ENCODE results near the gene PSME1. TPM values are rescaled to one million over a fixed set of nuclear protein-coding genes. Genes with fewer than 3 reads are reported as not detected.
A peak's percentile ranks its signal among the peaks of the same experiment; 100 is the strongest.

PSME1 gene
- polyA plus RNA-seq, 1 donor from 2014 or later: 55.8 TPM

GRCh38 chr14:24132976-24133375, 3.0 kb upstream of the PSME1 start:
- Histone ChIP-seq H3K9ac (ENCODE audit: low read length) (no peak overlapping the region), H3K27me3 (ENCODE audit: insufficient read depth, low read depth, low read length) (no peaks in the 10 kb centered on the region), H3K9me2 (ENCODE audit: insufficient read depth, low read length) (no peaks in the 10 kb centered on the region), H4K20me1 (ENCODE audit: insufficient read depth) (no peaks in the 10 kb centered on the region), H3K4me2 (ENCODE audit: low read length) (no peak overlapping the region), H3K9me3 (ENCODE audit: low read length) (no peaks in the 10 kb centered on the region), H3F3A (ENCODE audit: insufficient read depth, low read length, poor library complexity, severe bottlenecking) (no peaks in the 10 kb centered on the region), H3K27ac (ENCODE audit: low read length) (no peak overlapping the region), H3K79me2 (replicated peaks; ENCODE audit: insufficient read depth, low read length) (no peaks in the 10 kb centered on the region), H3K36me3 (ENCODE audit: insufficient read depth, low read length) (no peaks in the 10 kb centered on the region), H2AFZ (ENCODE audit: low read depth, low read length) (no peak overlapping the region), H3K4me3 (ENCODE audit: low read length) (no peak overlapping the region)
- no peak for TF ChIP-seq EZH2 (IDR thresholded peaks at IDR 0.05; ENCODE audit: borderline replicate concordance, insufficient read depth, low read length, poor library complexity, severe bottlenecking)

GRCh38 chr14:24133735-24134134, 2.3 kb upstream of the PSME1 start:
- no peaks in the 10 kb centered on the region for H4K20me1 ChIP-seq (ENCODE audit: insufficient read depth)
- H3K27ac ChIP-seq (ENCODE audit: low read length): no peak overlapping the region
- no peaks in the 10 kb centered on the region for H3K9me2 ChIP-seq (ENCODE audit: insufficient read depth, low read length)
- no peak overlapping the region for H3K9ac ChIP-seq (ENCODE audit: low read length)
- no peak overlapping the region for H3K4me3 ChIP-seq (ENCODE audit: low read length)
- no peak overlapping the region for H2AFZ ChIP-seq (ENCODE audit: low read depth, low read length)
- no peaks in the 10 kb centered on the region for H3K36me3 ChIP-seq (ENCODE audit: insufficient read depth, low read length)
- no peaks in the 10 kb centered on the region for H3K79me2 ChIP-seq (replicated peaks; ENCODE audit: insufficient read depth, low read length)
- TF ChIP-seq REST (IDR thresholded peaks at IDR 0.05; ENCODE audit: borderline replicate concordance): no peak
- no peak for TF ChIP-seq CTCF (IDR thresholded peaks at IDR 0.05; ENCODE audit: poor library complexity, severe bottlenecking)
- TF ChIP-seq EP300 (conservative IDR thresholded peaks at IDR 0.05; ENCODE audit: poor library complexity, severe bottlenecking): no peak
- no peak for TF ChIP-seq EZH2 (IDR thresholded peaks at IDR 0.05; ENCODE audit: borderline replicate concordance, insufficient read depth, low read length, poor library complexity, severe bottlenecking)
- no peaks in the 10 kb centered on the region for H3K9me3 ChIP-seq (ENCODE audit: low read length)
- H3F3A ChIP-seq (ENCODE audit: insufficient read depth, low read length, poor library complexity, severe bottlenecking): no peaks in the 10 kb centered on the region
- no peak overlapping the region for H3K4me2 ChIP-seq (ENCODE audit: low read length)
- no peaks in the 10 kb centered on the region for H3K27me3 ChIP-seq (ENCODE audit: insufficient read depth, low read depth, low read length)

GRCh38 chr14:24135584-24135833, 485 bp upstream of the PSME1 start:
- no peaks in the 10 kb centered on the region for H4K20me1 ChIP-seq (ENCODE audit: insufficient read depth)
- no peak for TF ChIP-seq EP300 (conservative IDR thresholded peaks at IDR 0.05; ENCODE audit: poor library complexity, severe bottlenecking)
- no peak for TF ChIP-seq EZH2 (IDR thresholded peaks at IDR 0.05; ENCODE audit: borderline replicate concordance, insufficient read depth, low read length, poor library complexity, severe bottlenecking)
- no peak for TF ChIP-seq MXI1 (conservative IDR thresholded peaks at IDR 0.05; ENCODE audit: poor library complexity, severe bottlenecking)
- no peak for TF ChIP-seq POLR2AphosphoS5 (IDR thresholded peaks at IDR 0.05)
- TF ChIP-seq SMC3 (conservative IDR thresholded peaks at IDR 0.05; ENCODE audit: poor library complexity): no peak
- no peak for TF ChIP-seq REST (IDR thresholded peaks at IDR 0.05; ENCODE audit: borderline replicate concordance)
- no peak for TF ChIP-seq TAF1 (IDR thresholded peaks at IDR 0.05; ENCODE audit: low read depth)
- no peak for TF ChIP-seq CTCF (IDR thresholded peaks at IDR 0.05; ENCODE audit: poor library complexity, severe bottlenecking)
- no peak for TF ChIP-seq RAD21 (conservative IDR thresholded peaks at IDR 0.05)
- H3K27ac ChIP-seq (ENCODE audit: low read length): no peak overlapping the region

More at GRCh38 chr14:24135584-24135833, 485 bp upstream of the PSME1 start:
- peaks cover under 1% of the 10 kb centered on the region for H3F3A ChIP-seq (ENCODE audit: insufficient read depth, low read length, poor library complexity, severe bottlenecking)
- H3K9me3 ChIP-seq (ENCODE audit: low read length): no peaks in the 10 kb centered on the region
- H3K27me3 ChIP-seq (ENCODE audit: insufficient read depth, low read depth, low read length): no peaks in the 10 kb centered on the region
- H3K79me2 ChIP-seq (replicated peaks; ENCODE audit: insufficient read depth, low read length): peaks cover 10% of the 10 kb centered on the region
- H3K4me2 ChIP-seq (ENCODE audit: low read length): peak overlapping the region; percentile 52
- peak overlapping the region; percentile 51 for H2AFZ ChIP-seq (ENCODE audit: low read depth, low read length)
- no peaks in the 10 kb centered on the region for H3K9me2 ChIP-seq (ENCODE audit: insufficient read depth, low read length)
- no peaks in the 10 kb centered on the region for H3K36me3 ChIP-seq (ENCODE audit: insufficient read depth, low read length)
- peak overlapping the region; percentile 74 for H3K4me3 ChIP-seq (ENCODE audit: low read length)
- peak overlapping the region; percentile 67 for H3K9ac ChIP-seq (ENCODE audit: low read length)

All from neural cell (in vitro differentiated cells).